Measurements from ENCODE around the gene TTC28. TPM values are rescaled to one million over a fixed set of nuclear protein-coding genes. Genes with fewer than 3 reads are reported as not detected.
"Not testable (repeated sequence)": the region's sequence is repeated elsewhere in the genome, so short reads cannot be mapped to it uniquely, and the experiment has no call there.

TTC28 gene
- total and polyA plus RNA-seq, 2 donors = 15.9 to 81.9 TPM

- Histone ChIP-seq H3K4me1 (ENCODE audit: insufficient read depth) (no peaks in the 10 kb centered on the region), H3K36me3 (ENCODE audit: insufficient read depth) (no peaks in the 10 kb centered on the region), H3K4me3 (ENCODE audit: low read depth, low read length) (no peak overlapping the region), H3K27ac (ENCODE audit: low read depth) (no peak overlapping the region)
- DNase-seq (ENCODE audit: extremely low spot score) = no peak
- 89% methylated on average over 1 of the region's 1 CpG for WGBS
Measured at GRCh38 chr22:28500006-28500405, 179.6 kb downstream of the TTC28 start.

GRCh38 chr22:28498044-28498443 lies 181.6 kb downstream of the TTC28 start:
- 90% methylated on average over 4 of the region's 4 CpGs for WGBS
- Histone ChIP-seq H3K4me1 (ENCODE audit: insufficient read depth) (no peaks in the 10 kb centered on the region), H3K27ac (ENCODE audit: low read depth) (no peak overlapping the region), H3K4me3 (ENCODE audit: low read depth, low read length) (no peak overlapping the region), H3K36me3 (ENCODE audit: insufficient read depth) (no peaks in the 10 kb centered on the region)
- no peak for DNase-seq (ENCODE audit: extremely low spot score)

GRCh38 chr22:28497188-28497587 lies 182.5 kb downstream of the TTC28 start:
- H3K4me3 ChIP-seq (ENCODE audit: low read depth, low read length) = no peak overlapping the region
- 54% methylated on average over 2 of the region's 2 CpGs for WGBS
- H3K36me3 ChIP-seq (ENCODE audit: insufficient read depth) = no peaks in the 10 kb centered on the region
- no peak overlapping the region for H3K27ac ChIP-seq (ENCODE audit: low read depth)
- H3K4me1 ChIP-seq (ENCODE audit: insufficient read depth) = no peaks in the 10 kb centered on the region
- no peak for DNase-seq (ENCODE audit: extremely low spot score)

GRCh38 chr22:28491289-28491688 lies 188.4 kb downstream of the TTC28 start:
- H3K4me3 ChIP-seq (ENCODE audit: low read depth, low read length); H3K27ac ChIP-seq (ENCODE audit: low read depth); H3K4me1 ChIP-seq (ENCODE audit: insufficient read depth); H3K36me3 ChIP-seq (ENCODE audit: insufficient read depth); DNase-seq (ENCODE audit: extremely low spot score): not testable (repeated sequence)
- WGBS = 92% methylated on average over 1 of the region's 2 CpGs

GRCh38 chr22:28488825-28489224 lies 190.8 kb downstream of the TTC28 start:
- Histone ChIP-seq H3K4me1 (ENCODE audit: insufficient read depth) (no peaks in the 10 kb centered on the region), H3K27ac (ENCODE audit: low read depth) (no peak overlapping the region), H3K4me3 (ENCODE audit: low read depth, low read length) (no peak overlapping the region), H3K36me3 (ENCODE audit: insufficient read depth) (no peaks in the 10 kb centered on the region)
- WGBS = 89% methylated on average over 2 of the region's 2 CpGs
- no peak for DNase-seq (ENCODE audit: extremely low spot score)

GRCh38 chr22:28484662-28485061 lies 195.0 kb downstream of the TTC28 start:
- no peaks in the 10 kb centered on the region for H3K36me3 ChIP-seq (ENCODE audit: insufficient read depth)
- no peak for DNase-seq (ENCODE audit: extremely low spot score)
- WGBS = 89% methylated on average over 1 of the region's 1 CpG
- H3K4me1 ChIP-seq (ENCODE audit: insufficient read depth) = no peaks in the 10 kb centered on the region
- no peak overlapping the region for H3K27ac ChIP-seq (ENCODE audit: low read depth)
- H3K4me3 ChIP-seq (ENCODE audit: low read depth, low read length) = no peak overlapping the region

- Histone ChIP-seq H3K27ac (ENCODE audit: low read depth) (no peak overlapping the region), H3K4me3 (ENCODE audit: low read depth, low read length) (no peak overlapping the region), H3K4me1 (ENCODE audit: insufficient read depth) (no peaks in the 10 kb centered on the region), H3K36me3 (ENCODE audit: insufficient read depth) (no peaks in the 10 kb centered on the region)
- WGBS = 50% methylated on average over 2 of the region's 2 CpGs
- no peak for DNase-seq (ENCODE audit: extremely low spot score)
Measured at GRCh38 chr22:28481725-28482124, 197.9 kb downstream of the TTC28 start.

GRCh38 chr22:28480000-28480715 lies 199.5 kb downstream of the TTC28 start:
- no peak for DNase-seq (ENCODE audit: extremely low spot score)
- 60% methylated on average over 3 of the region's 3 CpGs for WGBS

GRCh38 chr22:28478564-28478963 lies 201.1 kb downstream of the TTC28 start:
- DNase-seq (ENCODE audit: extremely low spot score) = no peak
- Histone ChIP-seq H3K36me3 (ENCODE audit: insufficient read depth) (no peaks in the 10 kb centered on the region), H3K27ac (ENCODE audit: low read depth) (no peak overlapping the region), H3K4me3 (ENCODE audit: low read depth, low read length) (no peak overlapping the region), H3K4me1 (ENCODE audit: insufficient read depth) (no peaks in the 10 kb centered on the region)

More at GRCh38 chr22:28480000-28480715, 199.5 kb downstream of the TTC28 start:
- Histone ChIP-seq H3K27ac (ENCODE audit: low read depth) (no peak overlapping the region), H3K4me3 (ENCODE audit: low read depth, low read length) (no peak overlapping the region), H3K4me1 (ENCODE audit: insufficient read depth) (no peaks in the 10 kb centered on the region), H3K36me3 (ENCODE audit: insufficient read depth) (no peaks in the 10 kb centered on the region)

GRCh38 chr22:28477556-28477955 lies 202.1 kb downstream of the TTC28 start:
- DNase-seq (ENCODE audit: extremely low spot score) = no peak
- Histone ChIP-seq H3K27ac (ENCODE audit: low read depth) (no peak overlapping the region), H3K4me3 (ENCODE audit: low read depth, low read length) (no peak overlapping the region), H3K4me1 (ENCODE audit: insufficient read depth) (no peaks in the 10 kb centered on the region), H3K36me3 (ENCODE audit: insufficient read depth) (no peaks in the 10 kb centered on the region)
- 95% methylated on average over 1 of the region's 1 CpG for WGBS

- Histone ChIP-seq H3K36me3 (ENCODE audit: insufficient read depth) (no peaks in the 10 kb centered on the region), H3K4me3 (ENCODE audit: low read depth, low read length) (no peak overlapping the region), H3K4me1 (ENCODE audit: insufficient read depth) (no peaks in the 10 kb centered on the region), H3K27ac (ENCODE audit: low read depth) (no peak overlapping the region)
- 100% methylated on average over 1 of the region's 1 CpG for WGBS
- DNase-seq (ENCODE audit: extremely low spot score) = no peak
Measured at GRCh38 chr22:28474330-28474729, 205.3 kb downstream of the TTC28 start.

- H3K4me1 ChIP-seq (ENCODE audit: insufficient read depth) = no peaks in the 10 kb centered on the region
- no peaks in the 10 kb centered on the region for H3K36me3 ChIP-seq (ENCODE audit: insufficient read depth)
- 96% methylated on average over 2 of the region's 2 CpGs for WGBS
- no peak overlapping the region for H3K4me3 ChIP-seq (ENCODE audit: low read depth, low read length)
- no peak for DNase-seq (ENCODE audit: extremely low spot score)
- H3K27ac ChIP-seq (ENCODE audit: low read depth) = no peak overlapping the region
Measured at GRCh38 chr22:28473258-28473657, 206.4 kb downstream of the TTC28 start.

GRCh38 chr22:28467055-28467454 lies 212.6 kb downstream of the TTC28 start:
- H3K27ac ChIP-seq (ENCODE audit: low read depth); H3K4me3 ChIP-seq (ENCODE audit: low read depth, low read length); H3K4me1 ChIP-seq (ENCODE audit: insufficient read depth); DNase-seq (ENCODE audit: extremely low spot score); H3K36me3 ChIP-seq (ENCODE audit: insufficient read depth): not testable (repeated sequence)
- WGBS = 71% methylated on average over 1 of the region's 1 CpG

- no peak for DNase-seq (ENCODE audit: extremely low spot score)
- Histone ChIP-seq H3K36me3 (ENCODE audit: insufficient read depth) (no peaks in the 10 kb centered on the region), H3K27ac (ENCODE audit: low read depth) (no peak overlapping the region), H3K4me3 (ENCODE audit: low read depth, low read length) (no peak overlapping the region), H3K4me1 (ENCODE audit: insufficient read depth) (no peaks in the 10 kb centered on the region)
- 93% methylated on average over 4 of the region's 4 CpGs for WGBS
Measured at GRCh38 chr22:28466399-28466798, 213.2 kb downstream of the TTC28 start.

- no peaks in the 10 kb centered on the region for H3K4me1 ChIP-seq (ENCODE audit: insufficient read depth)
- no peaks in the 10 kb centered on the region for H3K36me3 ChIP-seq (ENCODE audit: insufficient read depth)
- DNase-seq (ENCODE audit: extremely low spot score) = no peak
- WGBS = 85% methylated on average over 1 of the region's 1 CpG
- H3K4me3 ChIP-seq (ENCODE audit: low read depth, low read length) = no peak overlapping the region
- no peak overlapping the region for H3K27ac ChIP-seq (ENCODE audit: low read depth)
Measured at GRCh38 chr22:28465841-28466240, 213.8 kb downstream of the TTC28 start.
